Activated CD4-positive, alpha-beta T cell treated with anti-CD3 and anti-CD28 coated beads for 36 hours (primary cell): ENCODE data around the gene RBM43. TPM values are rescaled to one million over a fixed set of nuclear protein-coding genes. Genes with fewer than 3 reads are reported as not detected.

ENCODE experiments used
- ATAC-seq: fragments of 200-7000 bp; cut with Tn5 transposase; one replicate; pipeline ENCODE4 v1.10.0; 2021; ENCODE audit warnings: mild to moderate bottlenecking, moderate library complexity
- CTCF ChIA-PET: fragments of 350-600 bp; sonication (Branson Sonifier 250); formaldehyde crosslinking; loops from one replicate; lab custom pipeline; 2021; ENCODE audit warnings: antibody characterized with exemption; lab: Charles Lee
- POLR2A ChIA-PET: fragments of 350-600 bp; sonication (Branson Sonifier 250); formaldehyde crosslinking; loops from one replicate; lab custom pipeline; 2021; ENCODE audit warnings: antibody characterized with exemption, inconsistent platforms; lab: Charles Lee
- DNase-seq: peaks from one replicate; pipeline ENCODE4 v3.0.0-alpha.2; 2020
- H3K27ac Mint-ChIP-seq: one replicate; pipeline ENCODE4 v1.8.0; 2021; ENCODE audit warnings: mixed read lengths
- H3K27me3 Mint-ChIP-seq: one replicate; pipeline ENCODE4 v1.8.0; 2021; ENCODE audit warnings: mixed read lengths
- H3K36me3 Mint-ChIP-seq: one replicate; pipeline ENCODE4 v1.8.0; 2021; ENCODE audit warnings: low read depth, mixed read lengths
- H3K4me1 Mint-ChIP-seq: one replicate; pipeline ENCODE4 v1.8.0; 2021; ENCODE audit warnings: mixed read lengths
- H3K4me3 Mint-ChIP-seq: one replicate; pipeline ENCODE4 v1.8.0; 2021; ENCODE audit warnings: mild to moderate bottlenecking, moderate library complexity, mixed read lengths
- H3K9me3 Mint-ChIP-seq: one replicate; pipeline ENCODE4 v1.8.0; 2021; ENCODE audit warnings: low read depth, mixed read lengths
- intact Hi-C, 2 experiments: fragments of 100-400 bp; cut with DNase I in 1 of 2; cut with micrococcal nuclease in 1 of 2; formaldehyde crosslinking; loops; one replicate each; pipeline versions ENCODE4 v1.14.2 to v1.15.1; 2022 to 2024; cut with DNase I, micrococcal nuclease
- total RNA-seq, 2 experiments: library from RNA; stranded (reverse); gene quantifications; one replicate each; pipeline ENCODE4 v1.2.3, GENCODE V29; 2021

Gene RBM43
- total RNA-seq, 2 experiments from 2014 or later: 5.7 to 5.8 TPM

- DNase-seq: no peak
- ChIA-PET POLR2A (no interaction called here), CTCF (no interaction called here)
- intact Hi-C loops: no loop called here
- Mint-ChIP-seq H3K27ac (no peak overlapping the region), H3K9me3 (peaks cover 2% of the 10 kb centered on the region), H3K36me3 (peaks cover 18% of the 10 kb centered on the region), H3K4me3 (no peak overlapping the region), H3K4me1 (peaks cover 4% of the 10 kb centered on the region), H3K27me3 (no peaks in the 10 kb centered on the region)
- no peak for ATAC-seq
Observed at GRCh38 chr2:151268085-151268484, 6.4 kb upstream of the RBM43 start.

- Mint-ChIP-seq H3K4me3 (no peak overlapping the region), H3K36me3 (peaks cover 14% of the 10 kb centered on the region), H3K9me3 (peaks cover 2% of the 10 kb centered on the region), H3K4me1 (peaks cover 4% of the 10 kb centered on the region), H3K27ac (no peak overlapping the region), H3K27me3 (no peaks in the 10 kb centered on the region)
- intact Hi-C loops: no loop called here
- ATAC-seq (no peak), DNase-seq (no peak)
- CTCF ChIA-PET: interaction anchor here (0.9 kb wide), 1 partner anchor 11 kb away, joined by 4 read pairs; no protein-coding TSS in a partner anchor
- POLR2A ChIA-PET: no interaction called here
Observed at GRCh38 chr2:151267537-151267936, 5.9 kb upstream of the RBM43 start.

- Mint-ChIP-seq H3K27me3 (no peaks in the 10 kb centered on the region), H3K9me3 (peaks cover 2% of the 10 kb centered on the region), H3K27ac (no peak overlapping the region), H3K4me3 (no peak overlapping the region), H3K36me3 (peaks cover 9% of the 10 kb centered on the region), H3K4me1 (peaks cover 8% of the 10 kb centered on the region)
- DNase-seq (no peak), ATAC-seq (no peak)
- ChIA-PET CTCF (interaction anchor here (0.6 kb wide), 1 partner anchor 14 kb away, joined by 3 read pairs; no protein-coding TSS in a partner anchor), POLR2A (no interaction called here)
- intact Hi-C loops: no loop called here
Observed at GRCh38 chr2:151265991-151266390, 4.3 kb upstream of the RBM43 start.

GRCh38 chr2:151264157-151264825 lies 2.6 kb upstream of the RBM43 start:
- H3K36me3 Mint-ChIP-seq: no peaks in the 10 kb centered on the region
- ATAC-seq (no peak), DNase-seq (no peak)
- H3K4me3 Mint-ChIP-seq: no peak overlapping the region
- ChIA-PET CTCF (interaction anchor here (0.6 kb wide), 1 partner anchor 42 kb away, joined by 3 read pairs; no protein-coding TSS in a partner anchor), POLR2A (no interaction called here)
- no peak overlapping the region for H3K27ac Mint-ChIP-seq
- peaks cover 2% of the 10 kb centered on the region for H3K9me3 Mint-ChIP-seq
- peaks cover 15% of the 10 kb centered on the region for H3K4me1 Mint-ChIP-seq
- intact Hi-C loops: no loop called here
- no peaks in the 10 kb centered on the region for H3K27me3 Mint-ChIP-seq

- no peak for DNase-seq
- H3K4me1 Mint-ChIP-seq: peaks cover 15% of the 10 kb centered on the region
- no peaks in the 10 kb centered on the region for H3K27me3 Mint-ChIP-seq
- ATAC-seq: no peak
- ChIA-PET CTCF (interaction anchor here (0.9 kb wide), 1 partner anchor 147 kb away, joined by 4 read pairs; the partner anchor contains the start of gene RIF1), POLR2A (no interaction called here)
- peaks cover 2% of the 10 kb centered on the region for H3K9me3 Mint-ChIP-seq
- H3K27ac Mint-ChIP-seq: no peak overlapping the region
- H3K4me3 Mint-ChIP-seq: no peak overlapping the region
- intact Hi-C loops: no loop called here
- H3K36me3 Mint-ChIP-seq: no peaks in the 10 kb centered on the region
Observed at GRCh38 chr2:151262629-151263028, 966 bp upstream of the RBM43 start.

- Mint-ChIP-seq H3K4me3 (peak overlapping the region; percentile 89), H3K4me1 (peaks cover 18% of the 10 kb centered on the region), H3K27me3 (no peaks in the 10 kb centered on the region), H3K36me3 (no peaks in the 10 kb centered on the region), H3K9me3 (no peaks in the 10 kb centered on the region), H3K27ac (peak overlapping the region; percentile 95)
- CTCF ChIA-PET: interaction anchor here (0.7 kb wide), 1 partner anchor 31 kb away, joined by 3 read pairs; no protein-coding TSS in a partner anchor
- intact Hi-C loops: loop anchor here (1.0 to 2.0 kb wide), 4 partner anchors 27 to 1675 kb away; partner anchors contain the start of genes MMADHC (in 2 of the 2), NMI (in 2 of the 2) and RIF1 (in 2 of the 2)
- DNase-seq (no peak), ATAC-seq (no peak)
- POLR2A ChIA-PET: no interaction called here
Observed at GRCh38 chr2:151261977-151262291, 271 bp upstream of the RBM43 start.

- no peaks in the 10 kb centered on the region for H3K36me3 Mint-ChIP-seq
- peak overlapping the region; percentile 89 for H3K4me3 Mint-ChIP-seq
- ChIA-PET POLR2A (no interaction called here), CTCF (no interaction called here)
- no peaks in the 10 kb centered on the region for H3K27me3 Mint-ChIP-seq
- ATAC-seq: peak; percentile 6
- H3K4me1 Mint-ChIP-seq: peaks cover 18% of the 10 kb centered on the region
- peak overlapping the region; percentile 98 for H3K27ac Mint-ChIP-seq
- DNase-seq: peak; percentile 10
- intact Hi-C loops: loop anchor here (1.0 to 2.0 kb wide), 4 partner anchors 29 to 1674 kb away; partner anchors contain the start of genes MMADHC (in 2 of the 2), NMI (in 2 of the 2) and RIF1 (in 2 of the 2)
- H3K9me3 Mint-ChIP-seq: no peaks in the 10 kb centered on the region
Observed at GRCh38 chr2:151260573-151261230, 961 bp downstream of the RBM43 start.

GRCh38 chr2:151258121-151258520 lies 3.5 kb downstream of the RBM43 start:
- H3K4me3 Mint-ChIP-seq: no peak overlapping the region
- H3K27me3 Mint-ChIP-seq: no peaks in the 10 kb centered on the region
- ChIA-PET CTCF (interaction anchor here (0.5 kb wide), 1 partner anchor 20 kb away, joined by 3 read pairs; no protein-coding TSS in a partner anchor), POLR2A (no interaction called here)
- ATAC-seq (no peak), DNase-seq (no peak)
- intact Hi-C loops: no loop called here
- H3K36me3 Mint-ChIP-seq: peaks cover 5% of the 10 kb centered on the region
- no peak overlapping the region for H3K27ac Mint-ChIP-seq
- no peaks in the 10 kb centered on the region for H3K9me3 Mint-ChIP-seq
- H3K4me1 Mint-ChIP-seq: peaks cover 18% of the 10 kb centered on the region

GRCh38 chr2:151252646-151253045 lies 9.0 kb downstream of the RBM43 start:
- Mint-ChIP-seq H3K27ac (no peak overlapping the region), H3K27me3 (no peaks in the 10 kb centered on the region), H3K9me3 (peaks cover 17% of the 10 kb centered on the region), H3K36me3 (peaks cover 48% of the 10 kb centered on the region), H3K4me1 (peaks cover 3% of the 10 kb centered on the region), H3K4me3 (no peak overlapping the region)
- ChIA-PET CTCF (no interaction called here), POLR2A (no interaction called here)
- intact Hi-C loops: no loop called here
- DNase-seq: no peak
- ATAC-seq: no peak

GRCh38 chr2:151251012-151251411 lies 10.7 kb downstream of the RBM43 start:
- no peak overlapping the region for H3K4me3 Mint-ChIP-seq
- peaks cover 19% of the 10 kb centered on the region for H3K9me3 Mint-ChIP-seq
- no peaks in the 10 kb centered on the region for H3K27me3 Mint-ChIP-seq
- DNase-seq: no peak
- H3K27ac Mint-ChIP-seq: no peak overlapping the region
- no peak for ATAC-seq
- ChIA-PET CTCF (interaction anchor here (1.0 kb wide), 1 partner anchor 10 kb away, joined by 3 read pairs; no protein-coding TSS in a partner anchor), POLR2A (no interaction called here)
- intact Hi-C loops: no loop called here
- no peaks in the 10 kb centered on the region for H3K4me1 Mint-ChIP-seq
- H3K36me3 Mint-ChIP-seq: peaks cover 48% of the 10 kb centered on the region

GRCh38 chr2:151247432-151247831 lies 14.2 kb downstream of the RBM43 start:
- H3K9me3 Mint-ChIP-seq: peaks cover 30% of the 10 kb centered on the region
- H3K27ac Mint-ChIP-seq: no peak overlapping the region

More at GRCh38 chr2:151247432-151247831, 14.2 kb downstream of the RBM43 start:
- Mint-ChIP-seq H3K4me3 (no peak overlapping the region), H3K36me3 (peaks cover 49% of the 10 kb centered on the region), H3K4me1 (no peaks in the 10 kb centered on the region), H3K27me3 (no peaks in the 10 kb centered on the region)
- ChIA-PET POLR2A (no interaction called here), CTCF (interaction anchor here (1.2 to 2.9 kb wide), 2 partner anchors 9 to 23 kb away, joined by 3 to 10 read pairs; no protein-coding TSS in a partner anchor)
- ATAC-seq (no peak), DNase-seq (no peak)
- intact Hi-C loops: no loop called here
